ENCODE measurements around the gene GTPBP3.
A peak's percentile ranks its signal among the peaks of the same experiment; 100 is the strongest.

The GTPBP3 gene

GRCh38 chr19:17309198-17309964 is 28.0 kb upstream of the GTPBP3 start, which contains the start of gene DDA1:
Gene DDA1, plus strand, starts transcription at chr19:17309563. Its CDS starts 92 bp downstream, at chr19:17309655.
- peak; percentile 99 for DNase-seq

DNA sequence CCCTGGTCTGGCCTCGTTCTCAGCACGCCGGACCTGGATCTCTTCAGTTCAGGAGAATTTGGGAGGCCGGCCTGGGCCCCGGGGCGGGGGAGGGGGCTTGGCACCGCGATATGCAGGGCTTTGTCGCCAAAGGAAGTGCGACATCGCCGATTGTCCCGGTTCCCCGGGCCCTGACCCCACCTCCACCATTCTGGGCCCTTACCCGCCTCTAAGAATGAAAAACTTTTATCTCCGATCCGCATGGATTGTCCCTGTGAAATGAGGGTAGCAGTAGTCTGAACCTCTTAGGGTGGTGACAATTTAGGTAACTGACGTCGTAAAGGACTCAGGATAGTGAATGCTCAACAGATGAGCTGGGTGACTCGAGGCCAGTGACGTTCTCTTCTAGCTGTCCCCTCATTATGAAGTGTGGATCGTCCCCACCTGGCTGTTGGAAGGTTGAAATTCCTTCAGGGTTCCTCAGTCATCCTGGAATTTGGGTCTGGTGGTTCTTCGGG is 27.3 kb upstream of the GTPBP3 start:
- no peak for DNase-seq

DNA sequence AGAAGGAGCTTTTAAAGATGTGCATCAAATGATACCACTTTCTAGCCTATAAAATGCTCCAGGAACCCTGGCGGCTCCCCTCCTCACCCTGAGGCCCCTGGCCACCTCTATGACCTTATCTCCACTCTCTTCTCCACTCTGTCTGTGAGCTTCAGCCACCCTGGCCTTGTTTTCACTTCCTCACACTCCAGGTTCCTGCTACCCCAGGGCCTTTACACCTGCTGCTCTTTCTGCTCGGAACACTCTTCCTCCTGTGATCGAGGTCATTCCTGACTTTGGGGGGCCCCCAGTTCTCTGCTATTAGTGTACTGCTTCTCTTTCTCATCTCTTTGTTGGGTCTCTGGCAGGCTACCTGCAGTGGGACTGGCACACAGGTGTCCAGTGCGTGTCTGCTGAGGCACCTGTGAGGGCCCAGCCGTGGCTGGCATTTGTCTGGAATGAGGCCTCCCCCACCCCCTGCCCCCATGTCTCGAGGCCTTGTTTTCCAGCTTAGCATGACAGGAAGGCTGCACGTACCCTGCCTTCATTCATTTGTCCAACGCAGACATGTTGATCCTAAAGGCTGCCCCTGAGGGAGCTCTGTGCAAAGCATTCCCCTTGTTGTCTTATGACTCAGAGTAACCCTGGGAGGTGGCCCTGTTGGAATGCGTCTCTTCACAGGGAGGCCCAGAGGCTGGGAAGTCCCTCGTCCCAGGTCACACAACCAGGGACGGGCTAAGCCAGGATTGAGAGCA is 25.7 kb upstream of the GTPBP3 start:
- DNase-seq, result no peak

- no peak for DNase-seq
Measured at GRCh38 chr19:17312189-17313113, 24.9 kb upstream of the GTPBP3 start.

DNA sequence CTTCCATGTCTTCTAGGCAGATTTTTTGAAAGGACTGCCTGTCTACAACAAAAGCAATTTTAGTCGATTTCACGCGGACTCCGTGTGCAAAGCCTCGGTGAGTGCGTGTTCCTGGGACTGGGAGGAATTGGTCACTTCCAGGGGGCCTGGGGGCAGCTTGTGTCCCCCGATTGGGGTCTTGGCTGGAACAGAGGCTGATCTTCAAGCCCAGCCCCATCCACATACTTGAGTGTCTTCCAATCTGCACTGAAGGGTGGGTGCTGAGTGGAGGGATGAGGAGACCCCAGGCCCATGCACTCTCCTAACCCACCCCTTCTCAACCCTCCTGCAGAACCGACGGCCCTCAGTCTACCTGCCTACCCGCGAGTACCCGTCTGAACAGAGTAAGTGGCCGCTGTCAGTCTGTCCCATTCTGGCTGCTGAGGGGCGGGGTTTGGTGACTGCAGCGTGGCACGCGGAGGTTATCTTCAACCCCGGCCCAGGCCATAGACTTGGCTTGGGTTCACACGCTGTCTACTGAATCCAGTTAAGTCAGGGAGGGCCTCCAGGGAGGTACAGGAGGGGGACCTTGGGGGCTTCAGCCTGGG is 23.3 kb upstream of the GTPBP3 start:
- DNase-seq, result no peak

DNA sequence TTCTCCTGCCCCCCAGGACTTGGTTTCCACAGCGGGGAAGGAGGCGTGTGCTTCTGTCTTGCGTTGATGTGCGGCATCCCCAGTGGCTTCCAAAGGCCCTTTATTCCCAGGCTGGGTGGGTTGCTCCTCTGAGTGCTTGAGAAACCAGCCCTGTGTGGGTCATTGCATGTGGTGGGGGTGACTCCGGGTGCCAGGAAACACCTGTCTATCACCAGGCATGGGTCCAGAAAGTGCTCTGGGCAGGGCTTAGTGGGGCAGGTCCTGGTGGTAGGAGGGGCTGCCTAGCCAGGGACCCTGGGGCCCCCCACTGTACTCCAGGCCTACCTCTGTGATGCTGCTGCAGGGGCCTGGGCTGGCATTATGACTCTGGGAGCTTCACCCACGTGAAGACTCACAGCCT is 18.4 kb upstream of the GTPBP3 start:
- DNase-seq, result no peak

DNA sequence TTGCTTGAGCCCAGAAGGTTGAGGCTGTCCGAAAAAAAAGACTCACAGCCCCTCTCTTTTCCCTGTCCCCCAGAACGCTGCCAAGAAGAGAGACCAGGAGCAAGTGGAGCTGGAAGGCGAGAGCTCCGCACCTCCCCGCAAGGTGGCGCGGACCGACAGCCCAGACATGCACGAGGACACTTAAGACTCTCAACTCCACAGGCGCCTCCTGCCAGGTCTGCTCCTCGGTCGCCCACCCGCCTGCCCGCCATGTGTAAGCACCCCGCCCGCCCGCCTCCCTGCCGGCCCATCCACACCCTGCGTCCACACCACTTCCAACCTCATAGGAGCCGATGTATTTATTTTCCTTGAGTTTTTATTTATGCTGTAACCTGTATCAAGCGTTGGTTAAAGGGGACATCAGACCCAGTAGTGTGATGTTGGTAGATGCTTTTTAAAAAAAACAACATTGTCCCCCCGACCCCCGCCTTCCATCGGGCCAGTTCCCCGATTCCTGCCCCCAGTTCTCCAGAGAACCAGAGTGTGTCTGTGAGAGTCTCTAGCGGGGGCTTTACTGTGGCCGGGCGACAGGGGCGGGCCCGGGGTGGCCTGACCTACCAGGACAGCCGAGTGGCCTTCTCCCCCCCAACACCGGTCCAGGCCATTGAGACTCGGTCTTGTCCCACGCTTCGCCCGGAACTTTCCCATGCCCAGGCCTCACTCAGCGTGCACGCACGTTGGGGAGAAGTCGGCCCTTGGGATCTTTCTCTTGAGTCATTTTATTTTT is 17.7 kb upstream of the GTPBP3 start:
- DNase-seq, result no peak

- no peak for DNase-seq
Measured at GRCh38 chr19:17320435-17320834, 16.9 kb upstream of the GTPBP3 start.

- no peak for DNase-seq
Measured at GRCh38 chr19:17321655-17322489, 15.5 kb upstream of the GTPBP3 start.

GRCh38 chr19:17322854-17323253 is 14.5 kb upstream of the GTPBP3 start:
- no peak for DNase-seq

DNA sequence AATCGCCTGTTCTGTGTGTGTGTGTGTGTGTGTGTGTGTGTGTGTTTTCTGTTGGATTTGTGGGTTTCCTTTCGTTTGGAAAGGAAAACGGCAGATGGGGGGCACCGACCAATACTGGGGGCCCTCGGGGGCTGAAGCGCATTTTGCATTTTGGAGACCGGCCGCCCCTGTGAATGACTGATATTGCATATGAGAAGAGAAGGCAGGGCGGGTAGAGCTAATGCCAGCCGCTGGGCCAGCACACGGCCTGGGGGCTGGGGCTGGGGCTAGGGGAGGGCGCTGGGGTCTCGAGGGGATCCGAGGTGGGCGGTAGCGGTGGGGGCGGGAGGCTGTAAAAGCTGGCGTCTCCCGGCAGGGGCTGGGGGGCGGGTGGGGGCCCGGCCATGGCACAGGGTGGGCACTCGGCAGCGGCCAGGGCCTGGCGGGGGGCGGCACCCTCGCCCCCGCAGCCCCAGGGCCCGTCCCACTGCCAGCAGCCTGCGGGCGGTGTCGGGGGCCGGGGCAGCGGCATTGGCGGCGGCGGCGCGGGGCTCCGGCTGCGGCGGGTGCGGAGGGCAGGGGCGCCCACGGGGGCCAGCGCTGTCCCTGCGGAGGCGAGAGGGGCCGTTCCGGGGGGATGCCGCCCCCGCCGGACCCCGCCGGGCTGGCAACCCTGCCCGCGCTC is 13.9 kb upstream of the GTPBP3 start:
- no peak for DNase-seq

DNA sequence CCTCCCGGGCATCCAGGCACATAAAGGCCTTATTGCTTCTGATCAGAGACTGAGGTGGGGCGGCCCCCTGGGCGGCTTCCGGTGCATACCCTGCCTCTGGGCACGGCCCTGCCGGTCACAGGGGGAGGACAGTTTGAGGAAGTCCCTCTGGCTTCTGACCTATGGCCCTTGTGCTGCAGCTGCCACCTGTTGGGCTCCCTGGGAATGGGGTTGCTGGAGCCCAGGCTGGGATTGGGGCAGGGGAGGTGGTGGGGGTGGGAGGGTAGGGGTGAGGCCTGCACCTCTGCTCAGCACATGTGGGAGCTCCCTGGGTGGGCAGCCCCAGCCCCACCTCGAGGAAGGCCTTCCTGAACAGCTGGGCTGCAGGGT is 13.4 kb upstream of the GTPBP3 start:
- no peak for DNase-seq

DNA sequence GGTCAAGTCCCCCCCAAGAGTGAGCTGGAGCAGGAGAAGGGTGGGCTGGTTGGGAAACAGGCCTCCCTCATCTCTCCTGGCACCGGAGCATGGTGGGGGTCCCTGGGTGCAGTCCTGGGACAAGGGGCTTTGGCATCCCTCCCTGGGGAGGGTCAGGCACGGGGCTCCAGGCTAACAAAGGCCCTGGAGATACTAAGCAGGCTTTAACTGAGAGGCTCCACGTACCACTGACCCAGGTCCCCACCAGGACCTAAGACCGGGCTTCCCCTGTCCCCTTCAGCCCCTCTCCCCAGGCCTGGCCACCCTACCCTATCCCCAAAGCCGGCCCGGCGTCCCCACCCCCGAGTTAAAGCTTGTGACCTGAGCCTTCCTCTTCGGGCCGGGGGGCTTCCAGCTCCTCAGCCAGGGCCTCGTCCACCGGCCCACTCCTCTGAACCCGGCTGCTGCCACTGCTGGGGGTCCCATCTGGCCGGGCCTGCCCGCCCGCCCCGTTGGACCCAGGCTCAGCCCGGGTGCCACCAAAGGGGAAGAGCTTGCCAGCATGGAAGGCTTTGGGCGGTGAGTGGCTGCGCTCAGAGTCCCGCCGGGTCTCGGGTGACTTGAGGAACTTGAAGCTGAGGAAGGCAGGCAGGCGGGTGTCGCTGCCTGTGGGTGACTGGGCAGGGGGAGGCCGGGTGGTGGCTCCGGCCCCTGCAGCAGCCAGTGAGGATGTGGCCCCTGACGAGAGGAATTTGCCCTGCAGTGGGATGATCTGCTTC is 12.8 kb upstream of the GTPBP3 start:
- no peak for DNase-seq

GRCh38 chr19:17325133-17325532 is 12.2 kb upstream of the GTPBP3 start:
- DNase-seq, result no peak

- DNase-seq, result no peak
Measured at GRCh38 chr19:17325881-17326594, 11.3 kb upstream of the GTPBP3 start.

GRCh38 chr19:17326595-17326966 is 10.8 kb upstream of the GTPBP3 start:
- no peak for DNase-seq

DNA sequence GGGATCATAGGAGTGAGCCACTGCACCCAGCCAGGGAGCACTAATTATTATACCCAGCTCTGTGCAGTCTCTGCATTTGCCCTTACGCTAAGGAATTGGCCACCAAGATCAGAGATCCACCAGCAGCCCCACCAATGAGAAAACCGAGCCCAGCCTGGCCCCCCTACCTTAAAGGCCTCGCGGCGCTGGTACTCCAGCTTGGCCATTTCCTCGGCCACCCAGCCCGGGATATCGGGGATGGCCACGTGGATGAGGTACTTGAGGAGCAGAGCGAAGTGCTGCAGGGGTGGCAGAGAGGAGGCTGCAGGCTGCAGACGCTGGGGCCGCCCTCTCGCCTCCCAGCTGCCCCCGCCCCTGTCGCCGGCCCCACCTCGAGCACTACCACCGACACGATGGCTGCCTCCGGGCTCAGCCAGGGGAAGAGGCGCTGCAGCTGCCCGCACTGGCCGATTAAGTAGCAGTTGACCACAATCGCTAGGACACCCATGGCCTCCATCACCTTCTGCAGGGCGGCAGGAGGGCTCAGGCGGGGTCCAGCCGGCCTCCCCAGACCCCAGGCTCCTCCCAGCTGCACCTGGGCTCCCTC is 10.2 kb upstream of the GTPBP3 start:
- no peak for DNase-seq

DNA sequence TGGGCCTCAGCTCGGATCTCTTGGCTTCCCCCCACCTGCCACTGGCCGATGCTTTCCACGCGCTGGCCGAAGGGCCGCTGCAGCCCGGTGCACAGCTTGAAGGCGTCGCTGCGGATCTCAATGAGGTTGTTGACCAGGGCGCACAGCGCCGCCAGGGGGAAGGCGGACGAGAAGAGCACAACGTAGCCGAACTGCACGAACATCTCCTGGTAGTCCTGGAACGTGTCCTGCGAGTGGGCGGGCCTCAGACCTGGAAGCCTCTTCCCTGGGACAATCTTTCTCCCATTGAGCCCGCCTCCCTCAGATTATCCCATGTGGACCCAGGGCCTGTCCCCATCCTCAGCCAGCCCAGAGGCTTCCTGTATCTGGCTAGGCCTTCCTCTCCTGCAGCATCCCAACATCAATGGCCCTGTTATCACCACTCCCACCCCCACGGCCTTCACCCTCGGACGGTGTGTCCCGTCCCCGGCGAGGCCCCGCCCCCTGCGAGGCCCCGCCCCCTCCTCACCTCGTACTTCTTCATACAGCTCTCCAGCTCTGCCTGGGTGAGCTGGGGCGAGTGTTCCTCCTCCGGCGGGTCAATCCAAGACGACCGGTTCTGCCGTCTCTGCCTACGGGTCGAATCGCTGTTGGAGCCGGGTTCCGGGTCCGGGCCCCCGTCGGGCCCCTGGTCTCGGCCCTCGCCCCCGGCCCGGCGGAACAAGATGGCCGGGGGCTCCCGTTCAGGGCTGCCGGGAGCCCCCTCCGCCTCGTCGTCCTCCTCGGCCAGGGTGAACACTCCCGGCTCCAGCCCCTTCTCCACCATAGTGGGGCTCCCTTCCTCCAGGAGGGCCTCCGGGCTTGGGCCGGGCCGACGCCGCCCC is 9.5 kb upstream of the GTPBP3 start:
- DNase-seq, result no peak

Data from NK-92 treated with Interleukin-12 subunit alpha and Interleukin-12 subunit beta, amount 100 ng/mL, for 24 hours (cell line).